ENCODE data around the gene USP25.

DNA sequence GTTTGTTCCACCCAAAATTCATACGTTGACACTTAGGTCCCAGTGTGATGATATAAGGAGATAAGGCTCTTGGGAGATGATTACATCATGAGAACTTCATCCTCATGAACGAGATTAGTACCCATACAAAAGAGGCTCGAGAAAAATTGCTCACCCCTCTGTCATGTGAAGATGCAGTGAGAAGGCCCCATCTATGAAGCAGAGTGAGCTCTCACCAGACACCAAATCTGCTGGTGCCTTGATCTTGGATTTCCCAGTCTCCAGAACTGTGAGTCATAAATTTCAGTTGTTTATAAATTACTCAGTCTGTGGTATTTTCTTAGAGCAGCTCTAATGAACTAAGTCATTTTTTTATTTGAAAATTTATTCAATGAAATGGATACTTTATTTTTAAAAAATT lies 42.6 kb upstream of the USP25 start:
- no peak for TF ChIP-seq POLR2A (IDR thresholded peaks at IDR 0.05; ENCODE audit: low read depth, low read length)
- no peak for TF ChIP-seq POLR2AphosphoS5 (IDR thresholded peaks at IDR 0.05; ENCODE audit: low read depth, low read length)
- no peak for TF ChIP-seq TAF1 (IDR thresholded peaks at IDR 0.05; ENCODE audit: borderline replicate concordance, low read depth, low read length)

Data from GM12892 (cell line).